ENCODE results near the gene DHX32.
"Not testable (repeated sequence)": the region's sequence is repeated elsewhere in the genome, so short reads cannot be mapped to it uniquely, and the experiment has no call there.

- not testable (repeated sequence) for TF ChIP-seq CTCF, POLR2A (IDR thresholded peaks at IDR 0.05)
These were observed 11.3 kb upstream of the DHX32 start for GRCh38 chr10:125892402-125892801.

Data from suprapubic skin (tissue), 3 donors.